Epidermal melanocyte (primary cell): ENCODE results near the gene GUCY1B1.
"Not testable (repeated sequence)": the region's sequence is repeated elsewhere in the genome, so short reads cannot be mapped to it uniquely, and the experiment has no call there.

Experiments
- DNase-seq: peaks from one replicate; pipeline ENCODE4 v3.0.0; 2011; ENCODE audit warnings: low spot score; ENCODE audit not compliant: insufficient read length

Gene GUCY1B1

DNA sequence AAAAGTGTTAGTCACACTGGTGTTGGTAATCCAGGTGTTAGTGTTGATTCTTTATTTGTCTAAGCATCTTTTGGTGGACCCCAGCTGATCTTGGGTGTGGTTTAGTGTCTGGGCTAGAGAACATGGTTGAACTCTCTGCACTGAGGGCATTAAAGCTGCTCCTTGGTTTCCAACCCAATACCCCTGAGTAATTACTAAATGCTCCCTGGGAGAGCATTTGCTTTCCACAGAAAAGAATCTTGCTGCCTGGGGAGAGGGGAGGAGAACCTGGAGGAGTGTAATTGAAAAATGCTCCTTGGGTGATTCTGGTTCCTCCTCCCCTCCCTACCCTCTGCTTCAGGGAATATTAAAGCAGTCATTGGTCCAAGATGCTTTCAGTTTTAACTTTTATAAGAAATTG lies 3.1 kb downstream of the GUCY1B1 start:
- DNase-seq, result no peak

DNA sequence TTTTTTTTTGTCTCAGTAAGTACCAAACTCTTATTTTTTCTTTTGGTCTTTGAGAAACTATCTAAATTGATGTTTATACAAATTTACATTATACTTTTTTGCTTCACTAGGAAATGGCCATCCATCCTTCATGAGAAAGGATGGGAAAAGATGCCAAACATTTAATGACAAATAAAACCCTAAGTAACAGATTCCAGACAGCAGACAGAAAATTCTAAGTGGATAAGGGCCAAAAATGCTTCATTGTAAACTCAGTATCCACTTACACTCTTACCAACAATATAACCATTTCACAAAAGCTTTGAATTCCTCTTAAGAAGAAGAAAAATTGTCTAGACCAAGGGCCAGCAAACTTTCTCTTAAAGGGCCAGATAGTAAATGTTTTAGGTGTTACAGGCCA lies 3.5 kb downstream of the GUCY1B1 start:
- peak; percentile 32 for DNase-seq

DNA sequence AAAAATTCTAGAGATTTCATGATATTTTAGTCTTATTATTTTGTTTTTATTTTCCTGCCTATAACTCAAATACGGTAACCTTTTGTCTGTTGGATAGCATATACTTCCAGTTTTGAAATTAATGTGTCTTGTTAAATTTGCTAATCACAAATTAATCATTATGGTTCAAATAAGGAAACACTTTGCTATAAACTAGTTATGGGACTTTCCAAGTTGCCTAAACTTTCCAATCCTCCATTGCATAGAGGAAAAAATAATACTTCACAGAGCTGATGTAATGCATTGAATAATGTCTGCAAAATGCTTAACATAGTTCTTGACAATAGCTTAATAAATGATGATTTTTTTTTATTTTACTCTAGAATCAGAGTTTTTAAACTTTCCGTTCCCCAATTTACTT lies 4.7 kb downstream of the GUCY1B1 start:
- DNase-seq, result no peak

DNA sequence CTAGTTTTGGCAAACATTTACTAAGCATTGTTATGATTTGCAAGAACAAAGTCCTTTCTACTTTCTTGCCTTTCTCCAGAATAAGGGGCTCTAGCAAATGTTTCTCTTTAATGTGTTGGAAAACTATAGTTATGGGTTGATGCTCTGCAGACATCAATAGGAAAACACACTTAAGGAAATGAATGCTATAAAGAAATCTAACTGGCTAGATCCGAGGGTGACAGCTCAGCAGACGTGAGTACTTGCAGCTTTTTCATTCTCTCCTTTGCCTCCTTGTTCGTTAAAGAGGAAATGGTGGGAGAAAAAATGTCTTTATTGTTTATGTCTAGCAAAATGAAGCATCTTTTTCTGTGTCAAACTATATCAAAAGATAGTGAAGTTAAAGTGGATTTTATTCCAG lies 6.3 kb downstream of the GUCY1B1 start:
- DNase-seq, result no peak

DNA sequence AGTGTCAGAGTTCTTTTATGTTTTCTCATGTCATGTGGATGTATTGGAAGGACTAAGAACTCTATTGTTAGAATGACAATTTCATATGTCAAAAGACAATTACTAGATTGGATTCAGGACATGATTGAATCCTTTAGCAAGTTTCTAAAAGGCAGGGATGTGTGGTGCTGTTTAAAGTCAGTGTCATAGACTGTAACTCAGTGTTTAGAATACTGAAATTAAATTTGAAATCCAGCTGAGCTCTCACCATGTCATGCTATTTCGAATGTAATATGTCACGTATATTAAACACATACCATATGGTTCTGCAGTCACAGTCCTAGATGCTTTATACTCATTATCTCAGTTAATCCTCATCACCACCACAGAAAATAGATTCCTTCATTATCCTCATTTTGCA lies 7.8 kb downstream of the GUCY1B1 start:
- no peak for DNase-seq

DNA sequence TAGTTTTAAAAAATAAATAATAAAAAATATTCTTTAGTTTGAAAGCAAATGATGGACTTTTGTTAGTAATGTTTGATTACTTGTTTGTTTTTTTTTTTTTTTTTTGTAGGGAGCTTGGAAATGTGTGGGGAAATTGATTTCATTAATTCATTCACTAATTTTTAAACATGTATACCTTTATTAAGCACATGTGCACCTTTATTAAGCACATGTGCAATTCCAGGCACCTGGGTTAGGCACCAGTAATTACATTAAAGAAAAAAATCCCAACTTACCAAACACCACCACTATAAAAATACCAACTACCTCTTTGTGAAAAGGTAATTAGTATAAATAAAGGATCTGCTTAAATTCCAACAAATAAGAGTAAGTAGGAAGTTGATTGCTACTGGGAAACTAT lies 9.5 kb downstream of the GUCY1B1 start:
- DNase-seq, result no peak

DNA sequence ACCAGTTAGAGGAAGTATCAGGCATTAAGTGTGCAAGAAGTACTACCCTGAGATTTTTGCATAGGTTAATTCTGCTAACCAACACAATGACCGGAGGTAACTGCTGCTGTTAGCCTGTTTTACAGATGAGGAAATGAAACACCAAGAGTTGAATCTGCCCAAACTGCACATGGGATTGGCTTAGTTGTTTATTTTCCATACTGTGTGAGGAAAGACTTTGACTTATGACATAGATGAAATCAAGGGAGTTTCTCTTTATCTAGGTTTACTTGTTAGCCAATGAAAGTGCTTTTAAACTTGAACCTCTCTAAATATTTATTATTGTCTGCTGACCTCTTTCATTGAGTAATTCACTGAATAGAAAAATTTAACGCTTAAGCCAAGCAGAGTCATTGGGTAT lies 10.3 kb downstream of the GUCY1B1 start:
- DNase-seq, result no peak

DNA sequence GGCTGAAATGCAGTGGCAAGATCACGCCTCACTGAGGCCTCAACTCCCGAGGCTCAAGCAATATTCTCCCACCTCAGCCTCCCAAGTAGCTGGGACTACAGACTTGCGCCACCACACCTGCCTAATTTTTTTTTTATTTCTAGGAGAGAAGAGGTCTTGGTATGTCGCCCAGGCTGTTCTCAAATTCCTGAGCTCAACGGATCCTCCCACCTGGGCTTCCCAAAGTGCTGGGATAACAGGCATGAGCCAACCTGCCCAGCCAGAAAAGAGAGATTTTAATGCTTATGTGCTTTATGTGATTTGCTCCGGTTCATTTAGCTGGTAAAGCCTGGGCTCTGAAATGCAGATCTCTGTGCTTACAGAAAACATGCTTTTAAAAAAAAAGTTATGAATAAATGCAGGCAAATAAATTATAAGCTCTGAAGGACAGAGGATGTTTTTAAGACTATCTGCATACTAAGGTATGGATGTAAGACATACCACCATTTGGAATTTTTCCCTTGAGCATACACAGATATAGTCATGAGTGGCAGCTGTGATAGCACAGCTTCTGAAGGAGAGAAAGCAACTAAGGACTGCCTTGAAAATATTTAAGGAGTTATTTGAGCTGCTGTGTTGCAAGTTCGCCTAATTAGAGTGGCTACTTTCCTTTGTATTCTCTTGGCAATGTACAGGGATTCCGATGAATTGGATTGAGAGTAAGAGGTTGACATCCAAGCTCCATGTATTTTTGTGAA lies 13.8 kb downstream of the GUCY1B1 start:
- no peak for DNase-seq

DNA sequence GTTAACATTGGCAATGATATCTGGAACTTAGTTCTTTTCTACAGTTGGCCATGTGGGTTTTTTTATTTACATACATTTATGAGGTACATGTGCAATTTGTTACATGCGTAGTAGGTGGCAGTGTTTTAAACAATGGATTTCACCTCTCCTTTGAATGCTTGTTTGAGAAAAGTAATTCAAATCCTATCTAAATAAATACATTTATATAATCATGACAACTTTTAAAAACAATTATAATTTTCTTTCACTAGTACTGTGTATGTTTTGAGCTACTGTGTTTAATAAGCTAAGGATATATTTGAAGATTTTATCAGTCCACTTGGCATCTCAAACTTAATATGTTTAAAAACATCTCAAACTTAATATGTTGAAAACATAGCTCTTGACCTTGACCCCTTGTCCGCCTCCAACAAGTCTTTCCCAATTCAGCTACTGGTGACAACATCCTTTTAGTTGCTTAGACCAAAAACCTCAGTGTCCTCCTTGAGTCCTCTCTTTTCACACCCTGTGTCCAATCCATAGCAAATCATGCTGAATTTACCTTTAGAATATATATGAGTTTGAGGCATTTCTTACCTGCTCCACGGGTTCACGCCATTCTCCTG lies 14.5 kb downstream of the GUCY1B1 start:
- DNase-seq, result no peak

DNA sequence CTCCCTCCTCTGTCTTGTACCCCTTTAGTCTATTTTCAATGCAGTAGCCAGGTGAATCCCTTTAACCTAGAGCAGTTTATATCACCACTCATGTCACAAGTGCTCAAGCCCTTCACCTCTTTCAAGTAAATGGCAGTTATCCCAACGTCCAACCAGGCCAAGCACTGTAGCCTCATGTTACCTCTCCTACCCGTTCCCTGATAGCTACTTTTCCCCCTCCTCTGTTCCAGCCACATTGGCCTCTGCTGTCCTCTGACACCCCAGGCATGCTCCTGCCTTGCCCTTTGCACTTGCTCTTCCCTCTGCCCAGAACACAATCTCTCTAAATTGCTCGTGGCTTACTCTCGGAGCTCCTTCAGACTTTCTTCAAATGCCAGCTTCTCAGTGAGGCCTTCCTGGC lies 15.2 kb downstream of the GUCY1B1 start:
- no peak for DNase-seq

DNA sequence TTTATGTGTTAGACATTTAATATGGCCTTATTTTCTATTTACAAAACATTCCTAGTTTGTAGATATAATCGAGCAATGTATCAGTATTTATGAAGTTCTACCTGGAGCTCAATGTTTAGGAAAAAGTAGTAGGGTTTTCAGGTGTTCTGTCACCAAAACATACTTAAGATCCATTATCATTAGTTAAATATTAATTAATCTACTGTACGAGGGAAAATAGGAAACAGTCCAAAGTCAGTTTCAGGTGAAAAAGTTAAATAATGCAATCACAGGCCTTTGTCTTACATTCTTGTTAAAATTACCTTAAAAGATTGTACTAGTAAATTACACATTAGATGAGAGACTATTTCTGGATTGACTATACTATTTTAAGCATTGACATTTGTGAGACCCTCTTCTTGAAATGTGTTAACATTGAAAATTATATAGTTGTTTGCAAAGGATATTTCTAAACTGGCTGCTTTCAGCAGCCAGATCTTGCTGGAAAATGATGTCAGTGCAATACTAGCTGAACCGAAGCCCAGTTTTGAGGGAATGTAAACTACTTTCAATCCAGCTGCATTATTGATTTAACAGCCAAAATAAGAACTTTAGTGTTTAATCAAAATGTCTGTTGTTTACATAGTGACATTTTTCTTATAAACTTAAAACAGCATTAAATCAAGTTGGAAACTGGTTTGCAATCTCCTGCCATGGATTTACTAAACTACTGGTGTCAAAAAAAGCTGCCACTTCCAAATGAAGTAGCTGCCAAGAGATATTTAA lies 19.3 kb downstream of the GUCY1B1 start:
- no peak for DNase-seq

DNA sequence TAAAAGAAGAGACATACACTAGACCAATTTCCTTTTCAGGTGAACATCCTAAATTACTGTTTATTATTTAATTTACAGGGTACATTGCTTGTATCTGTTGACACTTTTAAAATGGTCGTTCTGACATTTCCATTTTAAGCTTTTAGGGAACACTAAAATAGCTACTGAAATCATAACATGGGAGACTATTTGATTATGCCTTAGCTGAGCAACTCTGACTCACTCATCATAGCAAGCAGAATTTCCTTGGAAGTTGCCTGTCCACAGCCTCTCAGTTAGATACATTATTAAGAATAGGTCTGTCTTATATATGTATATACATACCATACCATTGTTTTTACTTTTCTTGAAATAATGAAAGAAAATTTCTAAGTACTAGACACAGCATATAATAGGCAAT lies 22.0 kb downstream of the GUCY1B1 start:
- no peak for DNase-seq

DNA sequence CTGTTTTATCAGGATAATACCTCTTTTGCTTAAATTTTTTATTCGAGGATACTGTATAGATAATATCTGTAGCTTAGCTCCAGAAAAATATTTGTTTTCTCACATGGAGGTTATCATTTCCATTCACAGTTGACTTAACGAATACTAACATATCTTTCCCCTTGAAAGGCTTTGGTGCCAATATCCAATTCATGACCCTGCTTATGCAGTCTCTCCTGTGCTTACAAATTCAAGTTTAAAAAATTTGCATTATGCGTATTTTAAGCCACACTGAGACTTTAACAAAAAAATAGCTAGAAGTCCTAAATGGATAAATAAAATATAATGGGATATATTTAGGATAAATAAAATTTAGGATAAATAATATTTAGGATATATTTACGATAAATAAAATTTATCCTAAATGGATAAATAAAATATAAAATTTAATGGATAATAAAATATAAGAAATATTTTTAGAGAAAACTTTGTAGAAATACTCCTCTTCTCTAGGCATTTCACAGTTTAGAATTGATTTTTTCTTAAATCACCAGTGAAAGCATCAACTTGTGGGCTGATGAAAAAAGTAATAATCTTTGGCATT lies 22.5 kb downstream of the GUCY1B1 start:
- no peak for DNase-seq

DNA sequence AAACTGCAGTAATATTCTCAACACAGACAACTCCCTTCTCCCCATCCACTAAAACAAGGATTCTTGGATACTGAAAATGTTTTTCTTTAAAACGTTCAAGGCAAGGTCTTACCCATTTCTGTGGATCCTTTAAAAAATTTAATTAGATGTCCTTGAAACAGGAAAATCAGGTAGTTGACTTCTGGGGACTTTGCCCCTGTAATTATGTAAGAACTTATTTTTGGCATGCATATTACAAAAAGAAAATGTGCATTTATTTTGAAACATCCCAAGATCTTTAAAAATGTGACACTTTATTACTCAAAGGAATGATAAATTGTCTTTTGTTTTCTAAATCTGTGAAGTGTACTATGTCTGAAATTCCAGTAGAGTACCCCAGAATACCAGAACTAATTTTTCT lies 25.8 kb downstream of the GUCY1B1 start:
- no peak for DNase-seq

DNA sequence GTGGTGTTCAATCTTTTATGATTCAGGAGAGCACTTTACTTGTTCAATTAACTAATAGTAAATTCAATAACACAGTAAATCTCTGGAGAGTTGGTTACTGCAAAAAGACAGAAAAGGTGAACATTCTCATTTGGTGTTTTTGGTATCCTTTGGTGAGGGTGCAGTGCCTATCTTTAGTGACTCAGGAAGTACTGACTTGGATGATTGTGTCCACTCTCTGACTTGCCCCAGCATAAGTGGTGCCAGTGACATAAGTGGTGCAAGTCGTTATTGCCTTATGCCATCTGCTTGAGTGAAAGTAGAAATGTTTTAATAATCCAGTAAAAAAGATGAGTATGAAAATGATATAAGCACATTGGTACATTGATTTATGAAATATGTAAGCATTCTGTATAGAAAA lies 27.0 kb downstream of the GUCY1B1 start:
- DNase-seq, result no peak

DNA sequence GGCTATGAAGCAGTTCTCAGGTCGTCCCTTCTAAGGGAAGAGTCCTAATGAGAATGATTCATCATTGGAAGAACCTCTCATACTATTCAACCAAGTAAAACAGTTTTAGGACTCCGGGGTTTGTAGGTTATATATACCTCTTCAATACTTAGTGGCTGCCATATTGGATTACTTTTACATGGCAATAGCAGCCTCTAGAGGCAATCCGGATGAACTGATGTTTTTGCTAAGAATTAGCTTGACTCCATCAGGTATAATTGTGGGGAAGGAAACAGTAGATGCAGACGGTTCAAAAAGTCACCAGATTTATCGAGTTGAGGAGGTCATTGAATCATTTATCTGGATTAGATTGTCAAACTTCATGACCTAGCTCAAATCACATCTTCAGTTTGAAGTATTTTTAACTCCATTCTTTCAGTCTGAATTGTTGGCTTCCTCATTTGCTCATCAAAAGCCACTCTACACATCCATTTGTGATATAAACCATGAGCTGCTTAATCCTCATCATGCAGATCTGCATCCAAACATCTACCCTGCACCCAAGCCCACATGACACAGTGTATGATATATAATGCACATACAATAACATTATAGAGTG lies 28.4 kb downstream of the GUCY1B1 start:
- peak; percentile 60 for DNase-seq

DNA sequence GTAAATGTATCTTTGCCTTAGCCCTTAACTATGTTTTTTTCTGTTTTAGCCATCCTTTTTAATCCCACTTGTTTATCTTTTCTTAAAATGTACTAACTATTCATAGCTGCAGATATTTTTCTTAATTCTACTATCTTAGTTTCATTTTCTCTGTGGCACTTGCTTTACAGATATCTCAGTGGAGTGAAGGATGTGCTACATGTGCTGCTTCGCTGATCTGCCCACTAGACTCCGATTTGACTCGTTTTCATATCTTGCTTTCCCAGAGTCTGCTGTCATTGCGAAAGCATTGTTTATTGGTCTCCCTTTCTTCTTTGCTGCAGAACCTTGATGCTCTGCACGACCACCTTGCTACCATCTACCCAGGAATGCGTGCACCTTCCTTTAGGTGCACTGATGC lies 30.6 kb downstream of the GUCY1B1 start:
- DNase-seq, result no peak

DNA sequence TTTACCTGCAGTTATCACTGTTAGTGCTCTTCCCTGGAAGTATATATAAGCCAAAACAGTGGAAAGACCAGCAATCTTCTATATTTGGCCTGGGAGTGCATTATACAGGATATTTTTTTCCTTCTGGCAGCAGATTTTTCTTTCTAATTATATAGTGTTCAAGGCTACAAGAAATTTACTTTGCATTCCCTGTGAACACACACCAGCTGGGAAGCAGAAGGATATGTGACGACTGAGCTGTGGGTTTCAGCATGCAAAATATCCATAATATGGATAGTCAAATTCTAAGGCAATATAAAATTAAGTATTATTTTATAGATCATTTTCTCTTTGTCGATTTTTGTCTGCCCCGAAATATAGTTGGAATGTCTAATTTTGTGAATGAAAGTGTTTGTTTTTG lies 31.2 kb downstream of the GUCY1B1 start:
- no peak for DNase-seq

DNA sequence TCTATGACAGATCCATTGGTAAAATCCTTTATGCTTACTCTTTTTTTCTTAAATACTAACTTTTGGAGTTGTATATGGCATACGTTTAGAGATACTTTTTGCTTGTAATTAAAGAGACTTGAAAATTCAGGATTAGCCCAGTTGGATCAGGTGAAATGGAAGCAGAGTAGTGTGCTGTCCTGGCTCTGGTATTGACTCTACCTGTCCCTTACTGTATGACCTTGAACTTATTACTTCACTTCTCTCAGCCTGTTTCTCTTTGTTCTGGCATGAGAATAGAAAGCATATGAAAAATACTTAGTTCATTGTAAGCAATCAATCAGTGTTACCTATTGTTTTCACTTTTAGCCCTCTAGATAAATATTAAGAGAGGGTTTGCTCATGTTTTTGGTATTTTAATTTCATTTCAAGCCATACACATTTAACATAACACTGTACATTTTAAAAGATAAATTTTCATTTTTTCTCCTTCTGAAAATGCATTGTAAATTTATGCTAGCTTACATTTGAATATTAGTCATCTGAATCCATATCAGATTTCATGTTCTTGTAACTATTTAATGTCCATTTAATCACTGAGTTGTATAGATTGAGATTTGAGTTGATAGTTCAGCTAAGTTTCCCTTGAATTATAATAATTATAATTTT lies 35.9 kb downstream of the GUCY1B1 start:
- DNase-seq, result no peak

DNA sequence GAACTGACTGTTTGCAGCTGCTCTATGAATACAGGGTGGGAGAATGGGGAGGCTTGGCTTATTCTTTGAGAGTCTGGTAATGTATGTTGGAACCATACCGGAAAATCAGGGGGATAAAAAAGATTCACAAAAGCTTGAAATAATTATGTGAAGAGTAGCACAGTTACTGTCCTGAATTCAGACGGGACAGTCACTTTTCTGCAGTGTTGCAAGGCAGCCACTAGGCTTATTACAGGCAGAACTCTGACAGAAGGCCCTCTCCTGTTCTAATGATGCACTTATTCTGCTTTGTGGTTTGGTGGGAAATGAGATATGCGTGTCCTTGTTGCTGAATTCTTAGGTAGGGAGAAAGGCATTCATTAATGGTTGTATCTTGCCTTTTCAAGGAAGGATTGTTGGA lies 37.2 kb downstream of the GUCY1B1 start:
- DNase-seq, result no peak

DNA sequence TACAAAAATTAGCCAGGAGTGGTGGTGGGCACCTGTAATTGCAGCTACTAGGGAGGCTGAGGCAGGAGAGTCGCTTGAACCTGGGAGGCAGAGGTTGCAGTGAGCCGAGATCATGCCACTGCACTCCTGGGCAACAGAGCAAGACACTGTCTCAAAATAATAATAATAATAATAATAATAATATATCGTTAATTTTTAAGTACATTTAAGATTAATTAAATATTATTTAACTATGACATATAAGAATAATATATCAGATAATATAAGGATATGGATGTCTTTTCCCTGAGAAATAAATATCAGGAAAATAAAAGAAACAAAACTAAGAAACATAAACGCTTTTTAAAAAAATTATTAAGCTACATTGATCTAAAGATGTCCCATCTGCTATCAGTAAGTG lies 38.8 kb downstream of the GUCY1B1 start:
- DNase-seq, result not testable (repeated sequence)
